K562 (cell line): Measurements from ENCODE around the gene DCLK2. TPM values are rescaled to one million over a fixed set of nuclear protein-coding genes. Genes with fewer than 3 reads are reported as not detected.

Experiments used
- polyA plus RNA-seq, 8 experiments: library from polyadenylated mRNA; depleted of rRNA in 4 of 8; stranded (reverse) in 5 of 8; unstranded in 3 of 8; fragments of >200 nt; fragmentation: Nextera tagmentation in 2 of 8; fragmentation: Illumina TruSeq in 1 of 8; extraction: Ambion mirVana in 2 of 8; extraction: Trizol in 1 of 8; gene quantifications; 2 replicates each; pipeline versions ENCODE4 v1.2.1 to v1.2.3, GENCODE V29; 2011 to 2014; ENCODE audit warnings: inconsistent platforms in 1 of 8, missing spikeins in 1 of 8
- total RNA-seq, 7 experiments: library from RNA; depleted of rRNA in 6 of 7; stranded (reverse); fragments of >200 nt in 6 of 7; fragmentation: Illumina TruSeq in 2 of 7; extraction: Trizol in 2 of 7; gene quantifications; 2 replicates each; pipeline versions ENCODE4 v1.2.1 to v1.2.3, GENCODE V29; 2011 to 2021; ENCODE audit warnings: low replicate concordance in 1 of 7
- TF ChIP-seq, protein P1 (sequence below), 2 experiments: fragments of 450-650 bp in 1 of 2; sonication (generic) in 1 of 2; formaldehyde crosslinking in 1 of 2; IDR thresholded peaks; 2 replicates each; pipeline versions ENCODE4 v1.7.1 to v1.9.0; 2016 to 2022; ENCODE audit warnings: inconsistent platforms in 1 of 2, mild to moderate bottlenecking in 1 of 2, missing genetic modification reagents in 1 of 2

Gene DCLK2
- total and polyA plus RNA-seq, 9 of the 15 experiments (the other 6 are each of a cell fraction or from before 2014, with no cell fraction given), result not detected

DNA sequence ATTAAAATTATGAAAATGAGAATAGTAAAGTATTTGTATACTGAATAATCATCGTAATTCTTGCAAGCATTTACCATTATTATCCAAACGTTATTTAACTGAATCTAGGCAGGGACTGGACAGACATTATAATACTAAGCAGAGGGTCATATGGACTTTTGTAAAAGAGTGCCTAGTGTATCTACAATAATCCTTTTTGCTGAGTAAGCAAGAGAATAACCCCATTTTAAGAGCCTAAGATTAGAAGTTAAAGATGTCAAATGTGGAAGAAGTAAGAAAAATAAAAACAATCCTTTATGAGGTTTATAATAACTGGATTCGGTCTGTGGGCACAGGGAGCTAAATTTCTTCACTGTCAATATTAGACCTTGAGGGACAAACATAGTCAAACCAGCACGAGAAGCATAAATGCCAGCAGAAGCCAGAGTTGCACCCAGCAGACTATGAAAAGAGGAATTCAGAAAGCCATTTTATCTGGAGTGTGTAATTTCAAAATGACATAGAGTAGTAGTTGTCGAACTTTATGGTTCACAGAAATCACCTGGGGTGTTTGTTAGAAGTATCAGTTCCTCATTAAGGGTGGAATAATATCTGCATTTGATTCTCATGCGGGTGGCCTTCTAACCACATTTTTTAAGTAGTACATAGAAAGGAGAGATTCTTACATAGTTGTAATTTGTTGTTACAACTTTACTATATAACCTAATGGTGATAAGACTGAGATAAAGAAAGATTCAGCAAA is 39.7 kb upstream of the DCLK2 start (continued):
- TF ChIP-seq, protein P1, sequence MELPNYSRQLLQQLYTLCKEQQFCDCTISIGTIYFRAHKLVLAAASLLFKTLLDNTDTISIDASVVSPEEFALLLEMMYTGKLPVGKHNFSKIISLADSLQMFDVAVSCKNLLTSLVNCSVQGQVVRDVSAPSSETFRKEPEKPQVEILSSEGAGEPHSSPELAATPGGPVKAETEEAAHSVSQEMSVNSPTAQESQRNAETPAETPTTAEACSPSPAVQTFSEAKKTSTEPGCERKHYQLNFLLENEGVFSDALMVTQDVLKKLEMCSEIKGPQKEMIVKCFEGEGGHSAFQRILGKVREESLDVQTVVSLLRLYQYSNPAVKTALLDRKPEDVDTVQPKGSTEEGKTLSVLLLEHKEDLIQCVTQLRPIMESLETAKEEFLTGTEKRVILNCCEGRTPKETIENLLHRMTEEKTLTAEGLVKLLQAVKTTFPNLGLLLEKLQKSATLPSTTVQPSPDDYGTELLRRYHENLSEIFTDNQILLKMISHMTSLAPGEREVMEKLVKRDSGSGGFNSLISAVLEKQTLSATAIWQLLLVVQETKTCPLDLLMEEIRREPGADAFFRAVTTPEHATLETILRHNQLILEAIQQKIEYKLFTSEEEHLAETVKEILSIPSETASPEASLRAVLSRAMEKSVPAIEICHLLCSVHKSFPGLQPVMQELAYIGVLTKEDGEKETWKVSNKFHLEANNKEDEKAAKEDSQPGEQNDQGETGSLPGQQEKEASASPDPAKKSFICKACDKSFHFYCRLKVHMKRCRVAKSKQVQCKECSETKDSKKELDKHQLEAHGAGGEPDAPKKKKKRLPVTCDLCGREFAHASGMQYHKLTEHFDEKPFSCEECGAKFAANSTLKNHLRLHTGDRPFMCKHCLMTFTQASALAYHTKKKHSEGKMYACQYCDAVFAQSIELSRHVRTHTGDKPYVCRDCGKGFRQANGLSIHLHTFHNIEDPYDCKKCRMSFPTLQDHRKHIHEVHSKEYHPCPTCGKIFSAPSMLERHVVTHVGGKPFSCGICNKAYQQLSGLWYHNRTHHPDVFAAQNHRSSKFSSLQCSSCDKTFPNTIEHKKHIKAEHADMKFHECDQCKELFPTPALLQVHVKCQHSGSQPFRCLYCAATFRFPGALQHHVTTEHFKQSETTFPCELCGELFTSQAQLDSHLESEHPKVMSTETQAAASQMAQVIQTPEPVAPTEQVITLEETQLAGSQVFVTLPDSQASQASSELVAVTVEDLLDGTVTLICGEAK (IDR thresholded peaks at IDR 0.05), result no peak
- TF ChIP-seq, protein P1 (CRISPR knock-in tag; IDR thresholded peaks at IDR 0.05), result no peak
- TF ChIP-seq, all 486 proteins: peak for 5
